ENCODE measurements around the gene CCDC171. TPM values are rescaled to one million over a fixed set of nuclear protein-coding genes. Genes with fewer than 3 reads are reported as not detected.

CCDC171 gene
- polyA plus RNA-seq, 3 donors: 0.08 to 0.17 (median 0.10) TPM

DNA sequence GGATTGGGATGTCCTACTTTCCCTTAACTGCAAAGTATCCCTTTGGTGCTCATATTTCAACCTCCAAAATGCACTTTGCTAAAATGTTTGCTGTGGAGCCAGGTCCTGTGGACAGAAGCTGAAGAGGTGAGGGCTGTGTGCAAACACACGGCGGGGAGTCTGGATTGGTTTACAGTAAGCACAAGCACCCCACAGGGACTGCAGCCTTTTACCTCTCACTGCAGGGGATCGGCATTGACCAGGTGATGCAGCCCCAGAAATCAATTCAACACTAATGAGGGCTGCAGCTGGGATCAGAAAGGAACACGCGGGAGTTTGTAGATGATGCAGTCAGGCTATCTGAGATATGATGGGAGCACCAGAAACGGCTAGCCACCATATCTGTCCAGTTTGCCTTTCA lies 450.9 kb downstream of the CCDC171 start:
- Histone ChIP-seq H3K4me1 (ENCODE audit: control insufficient read depth in 1 of 2, insufficient read depth in 2 of 2, low read length in 2 of 2) (no peaks in the 10 kb centered on the region), H3K36me3 (replicated peaks in 1 of 2; ENCODE audit: control insufficient read depth in 1 of 2, insufficient read depth in 2 of 2, low read length in 2 of 2) (no peaks in the 10 kb centered on the region), H3K27ac (ENCODE audit: low read depth in 1 of 2, low read length in 2 of 2) (no peak overlapping the region), H3K27me3 (ENCODE audit: control insufficient read depth in 2 of 2, insufficient read depth in 2 of 2, low read length in 2 of 2) (no peaks in the 10 kb centered on the region), H2AFZ (ENCODE audit: insufficient read depth, low read depth, low read length, poor library complexity, severe bottlenecking) (no peak overlapping the region), H4K20me1 (ENCODE audit: insufficient read depth, low read length) (no peaks in the 10 kb centered on the region), H3K79me2 (ENCODE audit: insufficient read depth, low read length) (no peaks in the 10 kb centered on the region), H3K9me3 (replicated peaks in 1 of 2; ENCODE audit: control insufficient read depth in 1 of 2, insufficient read depth in 1 of 2, low read length in 2 of 2) (peaks cover 0 to 4% of the 10 kb centered on the region in 2 donors), H3K4me3 (replicated peaks in 1 of 3; ENCODE audit: low read depth in 2 of 3, low read length in 3 of 3) (no peak overlapping the region), H3K4me2 (replicated peaks; ENCODE audit: extremely low read depth, low read length, poor library complexity, severe bottlenecking) (no peak overlapping the region), H3K9ac (ENCODE audit: insufficient read depth, low read length, poor library complexity, severe bottlenecking) (no peak overlapping the region)
- Mint-ChIP-seq H3K4me3 (no peak overlapping the region), H3K4me1 (no peaks in the 10 kb centered on the region), H3K36me3 (no peaks in the 10 kb centered on the region), H3K9me3 (peaks cover 0 to 15% (median 3%) of the 10 kb centered on the region in 7 donors), H3K27ac (peak overlapping the region in 1 of 7 donors; percentile 36), H3K27me3 (ENCODE audit: low read depth in 3 of 3) (peaks cover 0 to 1% (median 0%) of the 10 kb centered on the region in 3 donors)
- TF ChIP-seq CTCF (IDR thresholded peaks at IDR 0.05): no peak
- DNase-seq: no peak
- WGBS (ENCODE audit: insufficient coverage): 96% methylated on average over 4 of the region's 6 CpGs
- intact Hi-C loops (cut with micrococcal nuclease): no loop called here

- Mint-ChIP-seq H3K9me3 (peaks cover 0 to 12% (median 3%) of the 10 kb centered on the region in 7 donors), H3K27ac (no peak overlapping the region), H3K27me3 (ENCODE audit: low read depth in 3 of 3) (peaks cover 0 to under 1% (median 0%) of the 10 kb centered on the region in 3 donors), H3K4me3 (no peak overlapping the region), H3K4me1 (no peaks in the 10 kb centered on the region), H3K36me3 (no peaks in the 10 kb centered on the region)
- H3K4me2 ChIP-seq (replicated peaks; ENCODE audit: extremely low read depth, low read length, poor library complexity, severe bottlenecking): no peak overlapping the region
- DNase-seq: no peak
- intact Hi-C loops (cut with micrococcal nuclease): no loop called here
- H3K27me3 ChIP-seq (ENCODE audit: control insufficient read depth in 2 of 2, insufficient read depth in 2 of 2, low read length in 2 of 2): no peaks in the 10 kb centered on the region
- H2AFZ ChIP-seq (ENCODE audit: insufficient read depth, low read depth, low read length, poor library complexity, severe bottlenecking): no peak overlapping the region
- no peaks in the 10 kb centered on the region for H3K79me2 ChIP-seq (ENCODE audit: insufficient read depth, low read length)
- TF ChIP-seq CTCF (IDR thresholded peaks at IDR 0.05): no peak
- H3K9me3 ChIP-seq (replicated peaks in 1 of 2; ENCODE audit: control insufficient read depth in 1 of 2, insufficient read depth in 1 of 2, low read length in 2 of 2): peaks cover 0 to 4% of the 10 kb centered on the region in 2 donors
- H3K36me3 ChIP-seq (replicated peaks in 1 of 2; ENCODE audit: control insufficient read depth in 1 of 2, insufficient read depth in 2 of 2, low read length in 2 of 2): no peaks in the 10 kb centered on the region
- WGBS (ENCODE audit: insufficient coverage): no CpG with 5 or more reads among the region's 6 CpGs
- no peaks in the 10 kb centered on the region for H3K4me1 ChIP-seq (ENCODE audit: control insufficient read depth in 1 of 2, insufficient read depth in 2 of 2, low read length in 2 of 2)
- no peak overlapping the region for H3K9ac ChIP-seq (ENCODE audit: insufficient read depth, low read length, poor library complexity, severe bottlenecking)
- no peak overlapping the region for H3K4me3 ChIP-seq (replicated peaks in 1 of 3; ENCODE audit: low read depth in 2 of 3, low read length in 3 of 3)
- no peak overlapping the region for H3K27ac ChIP-seq (ENCODE audit: low read depth in 1 of 2, low read length in 2 of 2)
- no peaks in the 10 kb centered on the region for H4K20me1 ChIP-seq (ENCODE audit: insufficient read depth, low read length)
These were observed 451.8 kb downstream of the CCDC171 start for GRCh38 chr9:16004613-16005012.

Measured in CD14-positive monocyte (primary cell).